GM21717 (cell line): ENCODE results near the gene RPH3AL.
"Not testable (repeated sequence)": the region's sequence is repeated elsewhere in the genome, so short reads cannot be mapped to it uniquely, and the experiment has no call there.

ENCODE experiments used
- ATAC-seq: cut with Tn5 transposase; IDR thresholded peaks from one replicate; pipeline ENCODE4 v1.9.1; 2021; ENCODE audit warnings: mild to moderate bottlenecking, moderate library complexity; ENCODE audit not compliant: unreplicated experiment

RPH3AL gene

GRCh38 chr17:320809-321385 lies 31.7 kb downstream of the RPH3AL start:
- no peak for ATAC-seq

- no peak for ATAC-seq
Observed at GRCh38 chr17:320139-320538, 32.5 kb downstream of the RPH3AL start.

- no peak for ATAC-seq
Observed at GRCh38 chr17:319266-319665, 33.3 kb downstream of the RPH3AL start.

GRCh38 chr17:317070-317469 lies 35.5 kb downstream of the RPH3AL start:
- ATAC-seq, result not testable (repeated sequence)

GRCh38 chr17:315399-315798 lies 37.2 kb downstream of the RPH3AL start:
- ATAC-seq, result not testable (repeated sequence)

GRCh38 chr17:314614-314944 lies 38.0 kb downstream of the RPH3AL start:
- ATAC-seq, result not testable (repeated sequence)

GRCh38 chr17:313911-314613 lies 38.5 kb downstream of the RPH3AL start:
- ATAC-seq, result no peak

GRCh38 chr17:313231-313630 lies 39.4 kb downstream of the RPH3AL start:
- ATAC-seq, result no peak

- ATAC-seq, result no peak
Observed at GRCh38 chr17:312476-313148, 40.0 kb downstream of the RPH3AL start.

GRCh38 chr17:311119-311782 lies 41.4 kb downstream of the RPH3AL start:
- ATAC-seq, result no peak

GRCh38 chr17:310111-311010 lies 42.2 kb downstream of the RPH3AL start:
- no peak for ATAC-seq

- no peak for ATAC-seq
Observed at GRCh38 chr17:309361-309888, 43.2 kb downstream of the RPH3AL start.

- no peak for ATAC-seq
Observed at GRCh38 chr17:307741-308507, 44.7 kb downstream of the RPH3AL start.

- ATAC-seq, result no peak
Observed at GRCh38 chr17:307295-307691, 45.3 kb downstream of the RPH3AL start.

GRCh38 chr17:306536-307294 lies 45.9 kb downstream of the RPH3AL start:
- no peak for ATAC-seq

- ATAC-seq, result no peak
Observed at GRCh38 chr17:306116-306515, 46.5 kb downstream of the RPH3AL start.

- no peak for ATAC-seq
Observed at GRCh38 chr17:305090-305976, 47.3 kb downstream of the RPH3AL start.

GRCh38 chr17:304461-304860 lies 48.1 kb downstream of the RPH3AL start:
- no peak for ATAC-seq
